Cortex of kidney (tissue), 1 donor: ENCODE measurements around the gene COX4I1.
"Not testable (repeated sequence)": the region's sequence is repeated elsewhere in the genome, so short reads cannot be mapped to it uniquely, and the experiment has no call there.

Experiments used
- DNase-seq: peaks from one replicate; lab custom pipeline; 2025; lab: John Stamatoyannopoulos, UW

Gene COX4I1

DNA sequence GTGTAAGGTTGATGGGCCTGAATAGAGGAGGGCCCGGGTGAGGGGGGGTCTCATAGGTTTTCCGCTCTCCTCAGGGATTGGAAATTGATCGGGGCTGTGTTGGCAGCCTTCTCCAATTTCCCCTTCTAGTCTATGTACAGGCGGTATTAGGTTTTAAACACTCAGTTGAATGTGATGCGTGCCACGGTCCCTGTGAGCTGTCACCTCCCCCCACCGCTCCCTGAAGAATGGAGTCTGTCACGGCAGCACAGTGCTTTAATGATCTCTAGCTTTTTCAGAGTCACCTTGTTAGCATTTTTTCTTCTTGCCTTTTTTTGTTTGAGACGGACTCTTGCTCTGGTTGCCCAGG, 800 bp downstream of the COX4I1 start:
- DNase-seq, result no peak

DNA sequence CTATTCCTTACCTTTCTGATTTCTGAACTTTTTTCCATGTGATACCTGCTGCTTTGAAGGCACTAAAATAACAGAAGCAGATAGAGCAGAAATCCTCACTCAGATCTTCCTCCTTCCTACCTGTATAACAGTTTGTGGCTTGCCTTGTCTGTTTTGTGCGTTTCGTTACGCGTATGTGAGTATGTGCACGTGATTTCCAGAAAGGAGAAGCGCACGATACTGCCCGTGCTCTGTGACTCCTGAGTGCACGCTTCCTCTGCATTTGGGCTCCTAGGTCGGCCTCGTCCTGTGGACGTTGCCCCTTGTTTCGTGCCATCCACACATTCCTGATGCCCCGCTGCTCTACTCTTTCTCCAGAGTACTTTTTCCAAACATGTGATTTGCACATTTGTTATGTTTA, 4.1 kb downstream of the COX4I1 start:
- no peak for DNase-seq

DNA sequence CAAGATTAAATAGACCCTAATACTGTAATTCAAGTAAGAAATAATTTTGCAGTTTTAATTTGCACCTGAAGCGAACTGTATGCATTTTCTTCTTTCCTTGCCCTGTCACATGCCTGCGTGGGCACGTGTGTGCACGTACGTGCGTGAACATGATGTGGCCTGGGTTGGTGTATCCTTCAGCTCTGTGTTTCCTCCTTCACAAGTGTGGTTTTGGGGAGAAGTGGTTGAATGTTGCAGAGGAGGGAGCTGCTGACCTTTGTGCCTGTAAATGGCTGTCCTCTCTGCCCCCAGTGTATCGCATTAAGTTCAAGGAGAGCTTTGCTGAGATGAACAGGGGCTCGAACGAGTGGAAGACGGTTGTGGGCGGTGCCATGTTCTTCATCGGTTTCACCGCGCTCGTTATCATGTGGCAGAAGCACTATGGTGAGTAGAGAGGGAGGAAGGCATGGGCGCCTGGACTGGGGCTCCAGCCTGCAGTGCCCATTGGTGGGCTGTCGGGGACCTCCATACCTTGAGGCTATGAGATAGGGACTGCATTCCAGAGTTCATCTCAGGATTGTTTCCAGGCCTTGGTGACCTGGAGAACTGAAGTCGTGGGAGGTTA, 6.0 kb downstream of the COX4I1 start:
- no peak for DNase-seq

DNA sequence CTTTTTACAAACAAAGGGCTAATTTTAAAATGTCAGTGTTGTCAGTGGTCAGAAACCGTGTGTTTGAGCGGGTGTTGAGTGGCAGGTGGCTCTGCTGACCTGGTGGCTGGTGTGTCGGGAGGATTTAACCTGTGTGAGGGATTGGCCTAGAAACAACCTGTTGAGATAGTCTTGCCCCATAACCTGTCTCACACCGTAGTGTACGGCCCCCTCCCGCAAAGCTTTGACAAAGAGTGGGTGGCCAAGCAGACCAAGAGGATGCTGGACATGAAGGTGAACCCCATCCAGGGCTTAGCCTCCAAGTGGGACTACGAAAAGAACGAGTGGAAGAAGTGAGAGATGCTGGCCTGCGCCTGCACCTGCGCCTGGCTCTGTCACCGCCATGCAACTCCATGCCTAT, 7.0 kb downstream of the COX4I1 start:
- no peak for DNase-seq

- not testable (repeated sequence) for DNase-seq
Measured at GRCh38 chr16:85807340-85807739, 7.8 kb downstream of the COX4I1 start.

DNA sequence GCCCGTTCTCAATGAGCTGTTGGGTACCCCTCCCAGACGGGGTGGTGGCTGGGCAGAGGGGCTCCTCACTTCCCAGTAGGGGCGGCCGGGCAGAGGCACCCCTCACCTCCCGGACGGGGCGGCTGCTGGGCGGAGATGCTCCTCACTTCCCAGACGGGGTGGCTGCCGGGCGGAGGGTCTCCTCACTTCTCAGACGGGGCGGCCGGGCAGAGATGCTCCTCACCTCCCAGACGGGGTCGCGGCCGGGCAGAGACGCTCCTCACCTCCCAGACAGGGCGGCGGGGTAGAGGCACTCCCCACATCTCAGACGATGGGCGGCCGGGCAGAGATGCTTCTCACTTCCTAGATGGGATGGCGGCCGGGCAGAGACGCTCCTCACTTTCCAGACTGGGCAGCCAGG, 8.6 kb downstream of the COX4I1 start:
- DNase-seq, result not testable (repeated sequence)

DNA sequence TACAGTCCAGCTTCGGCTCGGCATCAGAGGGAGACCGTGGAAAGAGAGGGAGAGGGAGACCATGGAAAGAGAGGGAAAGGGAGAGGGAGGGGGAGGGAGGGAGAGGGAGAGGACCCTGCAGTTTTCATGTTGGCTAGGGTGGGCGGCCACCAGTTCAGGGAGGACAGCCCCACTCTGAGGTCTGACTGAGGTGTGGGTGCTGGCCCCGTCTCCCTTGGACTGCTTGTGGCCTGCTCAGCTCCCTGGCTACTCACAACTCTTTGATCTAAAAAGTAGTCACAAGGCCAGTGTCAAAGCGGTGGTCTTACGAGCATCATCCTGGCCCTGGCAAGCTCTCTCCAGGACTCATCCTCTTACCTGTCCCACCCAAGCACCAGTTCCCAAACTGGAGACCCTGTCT, 9.4 kb downstream of the COX4I1 start:
- no peak for DNase-seq

DNA sequence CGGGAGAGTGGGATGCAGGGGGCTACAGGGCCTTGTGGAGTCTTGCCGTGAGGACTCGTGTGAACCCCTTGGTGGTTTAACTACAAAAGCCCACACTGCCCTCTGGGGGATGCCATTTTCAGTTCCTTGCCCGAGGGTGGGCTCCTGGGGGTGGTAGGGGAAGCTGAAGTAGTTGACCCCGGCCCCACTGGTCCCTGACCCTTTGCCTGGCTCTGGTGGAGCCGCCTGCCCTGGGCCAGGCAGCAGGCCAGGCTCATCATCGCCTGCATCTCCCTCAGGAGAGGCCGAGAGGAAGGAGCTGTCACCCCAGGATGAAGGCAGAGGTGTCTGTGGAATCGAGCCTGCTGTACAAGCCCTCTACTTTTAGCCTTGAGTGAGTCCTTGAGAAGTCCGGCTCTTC, 10.2 kb downstream of the COX4I1 start:
- DNase-seq, result no peak

DNA sequence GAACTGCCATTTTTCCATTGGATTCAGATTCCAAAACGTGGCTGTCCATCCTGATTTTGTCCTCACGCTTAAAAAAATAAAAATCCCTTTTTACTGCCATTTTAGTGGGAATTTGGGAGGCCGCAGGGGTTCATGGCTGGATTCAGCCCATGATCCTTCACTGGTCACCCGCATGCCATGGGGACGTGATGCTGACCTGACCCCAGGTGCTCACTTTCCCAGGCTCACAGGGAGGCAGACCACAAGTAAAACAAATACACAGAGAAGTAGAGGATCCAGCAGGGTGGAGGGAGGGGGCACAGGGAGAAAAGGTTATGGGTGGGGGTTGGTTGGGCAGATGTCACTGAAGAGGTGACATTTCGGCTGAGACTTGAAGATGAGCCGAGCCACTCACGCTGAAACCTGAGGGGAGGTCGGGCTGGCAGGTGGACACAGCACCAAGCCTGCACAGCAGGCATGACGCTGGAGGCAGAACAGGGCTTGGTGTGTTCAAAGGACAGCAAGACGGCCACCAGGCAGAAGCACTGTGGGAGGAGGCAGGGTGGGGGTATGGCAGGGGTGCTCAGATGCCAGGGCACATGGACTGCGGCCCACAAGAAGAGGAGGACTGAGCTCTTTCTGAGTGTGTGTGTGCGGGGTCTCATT, 10.7 kb downstream of the COX4I1 start:
- DNase-seq, result no peak

DNA sequence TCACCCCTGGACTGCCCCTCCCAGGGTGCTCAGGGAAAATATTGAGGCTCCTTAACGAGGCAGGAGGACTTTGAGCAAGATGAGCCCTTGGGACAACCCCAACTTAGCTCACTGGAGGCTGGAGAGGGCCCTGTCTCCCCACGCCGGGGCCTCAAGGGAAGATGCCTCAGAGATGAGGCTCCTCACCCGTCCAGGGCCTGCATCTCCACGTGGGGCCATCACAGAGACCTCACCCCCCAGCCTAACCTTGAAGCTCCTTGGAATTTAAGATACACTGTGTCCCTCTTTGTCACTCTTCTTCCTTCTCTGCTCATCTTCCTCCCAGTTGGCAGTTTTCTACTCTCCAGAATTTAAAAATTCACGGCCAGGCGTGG, 11.2 kb downstream of the COX4I1 start:
- DNase-seq, result no peak

GRCh38 chr16:85812031-85812807, 12.7 kb downstream of the COX4I1 start:
- DNase-seq, result no peak

GRCh38 chr16:85812811-85813700, 13.6 kb downstream of the COX4I1 start:
- no peak for DNase-seq

DNA sequence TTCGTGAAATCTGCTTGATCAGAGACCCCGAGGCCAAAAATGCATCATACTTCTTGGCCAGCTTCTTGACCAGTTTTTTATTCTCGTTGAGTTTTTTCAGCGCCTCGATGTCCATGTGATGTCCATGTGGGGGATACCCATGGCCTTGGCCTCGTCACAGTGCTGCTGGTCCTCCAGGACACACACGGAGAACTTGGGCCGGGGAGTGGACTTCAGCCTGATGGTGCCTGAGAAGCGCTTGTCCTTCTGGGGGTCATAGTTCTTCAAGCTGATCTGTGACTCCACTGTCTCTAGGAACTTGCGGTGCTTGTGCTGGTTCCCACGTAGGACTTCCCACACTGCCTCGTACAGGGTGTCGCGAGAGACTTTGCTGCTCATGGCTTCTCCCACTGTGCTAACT, 16.7 kb downstream of the COX4I1 start:
- DNase-seq, result no peak

DNA sequence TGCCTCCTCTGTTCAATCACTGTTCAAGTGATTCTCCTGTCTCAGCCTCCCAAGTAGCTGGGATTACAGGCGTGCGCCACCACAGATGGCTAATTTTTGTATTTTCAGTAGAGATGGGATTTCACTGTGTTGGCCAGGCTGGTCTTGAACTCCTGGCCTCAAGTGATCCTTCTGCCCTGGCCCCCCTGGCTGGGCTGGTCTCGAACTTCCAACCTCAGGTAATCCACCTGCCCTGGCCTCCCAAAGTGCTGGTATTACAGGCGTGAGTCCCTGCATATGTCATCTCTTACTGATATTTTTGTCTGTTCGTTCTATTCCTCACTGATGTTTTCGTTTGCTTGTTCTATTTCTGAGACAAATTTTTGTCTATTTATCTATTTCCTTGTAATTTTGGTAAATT, 17.7 kb downstream of the COX4I1 start:
- not testable (repeated sequence) for DNase-seq

GRCh38 chr16:85819245-85819644, 19.8 kb downstream of the COX4I1 start:
- no peak for DNase-seq

DNA sequence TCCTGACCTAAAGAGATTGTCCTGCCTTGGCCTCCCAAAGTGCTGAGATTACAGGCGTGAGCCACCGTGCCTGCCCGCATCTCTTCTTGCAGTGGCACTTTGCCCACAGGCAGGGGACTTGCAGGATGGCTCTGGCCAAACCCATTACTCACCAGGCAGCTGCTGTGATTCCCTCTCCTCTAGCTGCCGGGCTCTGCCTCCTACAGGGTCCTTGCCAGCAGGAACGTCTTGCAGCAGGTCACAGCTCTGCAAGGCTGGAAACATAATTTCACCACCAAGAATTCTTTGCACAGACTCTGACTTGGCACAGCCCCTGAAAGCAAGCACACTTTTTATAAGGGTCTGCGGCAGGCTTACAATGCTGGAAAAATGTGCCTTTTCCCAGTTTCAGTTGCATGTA, 20.3 kb downstream of the COX4I1 start:
- DNase-seq, result no peak

DNA sequence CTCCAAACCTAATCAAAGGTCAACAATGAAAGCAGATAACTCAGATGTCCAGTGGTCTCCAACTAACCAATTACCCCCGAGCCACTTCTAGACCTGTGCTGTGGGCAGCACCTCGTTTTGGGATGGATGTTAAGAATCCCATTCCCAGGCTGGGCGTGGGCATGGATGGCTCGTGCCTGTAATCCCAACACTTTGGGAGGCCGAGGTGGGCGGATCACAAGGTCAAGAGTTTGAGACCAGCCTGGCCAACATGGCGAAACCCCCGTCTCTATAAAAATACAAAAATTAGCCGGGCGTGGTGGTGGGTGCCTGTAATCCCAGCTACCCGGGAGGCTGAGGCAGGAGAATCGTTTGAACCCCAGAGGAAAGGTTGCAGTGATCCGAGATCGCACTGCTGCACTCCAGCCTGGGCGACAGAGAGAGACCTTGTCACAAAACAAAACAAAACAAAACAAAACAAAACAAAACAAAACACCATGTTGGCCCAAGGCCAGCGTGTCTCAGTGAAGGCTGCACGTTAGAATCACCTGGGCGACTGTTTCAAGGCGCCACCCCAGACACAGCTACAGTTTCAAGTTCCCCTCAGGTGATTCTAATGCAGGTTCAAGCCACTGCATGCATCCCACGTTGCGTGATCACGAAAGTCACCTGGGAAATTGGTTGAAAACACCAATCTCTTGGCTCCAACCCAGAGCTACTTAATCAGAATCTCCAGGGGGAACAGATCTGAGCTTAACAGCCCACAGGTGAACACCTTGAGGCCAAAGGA, 21.3 kb downstream of the COX4I1 start:
- no peak for DNase-seq

GRCh38 chr16:85821390-85822135, 22.1 kb downstream of the COX4I1 start:
- DNase-seq, result no peak

- no peak for DNase-seq
Measured at GRCh38 chr16:85822145-85822544, 22.6 kb downstream of the COX4I1 start.

DNA sequence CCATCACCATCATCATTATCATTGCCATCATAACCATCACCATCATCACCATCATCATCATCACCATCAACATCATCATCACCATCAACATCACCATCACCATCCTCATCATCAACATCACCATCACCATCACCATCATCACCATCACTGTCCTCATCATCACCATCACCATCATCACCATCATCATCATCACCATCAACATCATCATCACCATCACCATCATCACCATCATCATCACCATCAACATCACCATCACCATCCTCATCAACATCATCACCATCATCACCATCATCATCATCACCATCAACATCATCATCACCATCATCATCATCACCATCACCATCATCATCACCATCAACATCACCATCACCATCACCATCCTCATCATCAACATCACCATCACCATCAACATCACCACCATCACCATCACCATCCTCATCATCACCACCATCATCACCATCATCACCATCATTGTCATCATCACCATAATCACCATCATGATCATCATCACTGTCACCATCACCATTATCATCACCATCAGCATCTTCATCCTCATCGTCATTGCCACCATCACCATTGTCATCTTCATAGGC, 23.9 kb downstream of the COX4I1 start:
- no peak for DNase-seq
